ENCODE results near the gene HIP1R. TPM values are rescaled to one million over a fixed set of nuclear protein-coding genes. Genes with fewer than 3 reads are reported as not detected.
"Not testable (repeated sequence)": the region's sequence is repeated elsewhere in the genome, so short reads cannot be mapped to it uniquely, and the experiment has no call there.

Gene HIP1R
- total RNA-seq, 1 experiment from 2014 or later = 20.6 TPM

- DNase-seq (ENCODE audit: low read depth) = peak; percentile 42
These were observed 59.2 kb downstream of the HIP1R start for GRCh38 chr12:122894193-122895121.

DNA sequence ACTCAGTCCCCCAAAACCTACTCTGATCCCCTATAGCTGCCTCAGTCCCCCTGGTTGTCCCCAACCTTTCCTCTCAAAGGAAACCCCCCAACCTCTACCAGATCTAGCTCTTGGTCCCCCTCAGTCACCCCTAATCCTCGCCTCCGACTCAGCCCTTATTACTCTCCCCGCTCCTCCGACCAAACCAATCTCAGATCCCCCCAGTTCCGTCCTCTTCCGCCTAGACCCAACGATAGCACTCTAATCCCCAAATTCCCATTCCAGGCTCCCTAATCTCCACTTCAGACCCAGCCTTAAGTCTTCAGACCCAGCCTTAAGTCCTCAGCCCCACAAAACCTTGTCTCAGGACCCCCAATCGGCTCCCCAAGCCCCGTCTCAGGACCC is 60.1 kb downstream of the HIP1R start:
- peak; percentile 30 for DNase-seq (ENCODE audit: low read depth)

DNA sequence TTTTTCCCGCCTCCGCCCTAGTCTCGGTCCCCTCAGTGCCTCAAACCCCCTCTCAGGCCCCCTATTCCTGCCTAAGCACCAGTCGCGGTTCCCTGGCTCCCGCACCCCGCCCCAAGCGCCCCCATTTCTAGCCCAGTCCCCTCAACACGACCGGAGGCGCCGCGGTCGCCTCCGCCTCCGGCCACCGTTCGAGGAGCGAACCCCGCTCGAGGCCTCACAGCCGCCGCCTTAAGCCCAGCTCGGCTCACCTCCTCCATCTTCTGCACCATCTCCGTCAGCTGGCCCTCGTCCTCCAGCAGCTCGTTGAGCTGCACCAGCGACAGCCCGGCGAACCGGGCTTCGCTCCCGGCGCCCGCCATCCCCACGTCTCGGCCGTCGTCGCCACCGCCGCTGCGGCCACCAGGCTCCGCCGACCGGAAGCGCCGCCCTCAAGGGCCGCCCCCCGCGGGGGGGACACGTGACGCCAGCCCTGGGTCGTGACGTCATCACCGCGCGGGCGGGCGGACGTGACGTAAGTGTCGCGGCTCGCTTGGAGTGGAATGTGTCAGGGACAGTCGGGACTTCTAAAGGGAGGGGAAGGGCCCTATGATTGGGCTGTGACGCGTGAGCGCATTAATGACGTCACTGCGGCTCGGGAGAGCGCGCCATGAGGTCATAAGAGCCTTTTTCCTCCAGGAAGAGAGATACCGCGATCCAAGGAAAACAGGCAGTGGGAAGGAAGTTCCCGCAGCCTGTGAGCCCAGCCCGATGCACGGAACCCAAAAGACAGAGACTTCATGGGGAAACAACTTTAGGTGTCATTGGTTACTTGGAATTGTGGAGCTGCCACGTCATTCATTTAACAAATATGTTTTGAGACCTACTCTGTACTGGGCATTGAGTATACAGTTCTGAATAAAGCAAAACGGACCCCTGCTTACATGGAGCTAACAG is 60.7 kb downstream of the HIP1R start, which contains the start of gene VPS37B:
Gene VPS37B (minus strand): TSS at position 421 of the 933 bp plus-strand sequence. CDS start 62 bp downstream, at position 359.
- DNase-seq (ENCODE audit: low read depth) = peak; percentile 89

DNA sequence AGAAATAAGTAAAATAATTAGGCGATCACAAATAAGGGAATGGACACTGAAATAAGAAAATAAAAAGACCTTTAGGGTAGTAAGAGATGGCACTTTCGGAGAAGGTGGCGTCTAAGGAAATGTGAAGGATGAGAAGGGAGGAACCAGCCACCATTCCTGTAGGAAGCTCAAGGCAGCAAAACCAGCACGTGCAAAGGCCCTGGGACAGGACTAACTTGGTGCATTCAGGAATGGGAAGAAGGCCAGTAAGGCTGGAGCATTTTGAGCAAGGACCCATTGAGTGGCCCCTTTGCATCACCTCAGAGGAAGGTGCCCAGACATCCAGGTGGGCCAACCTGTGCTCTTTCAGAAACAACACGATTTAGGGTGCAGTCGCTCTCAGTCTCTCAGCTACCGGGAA is 61.4 kb downstream of the HIP1R start:
- no peak for DNase-seq (ENCODE audit: low read depth)

DNA sequence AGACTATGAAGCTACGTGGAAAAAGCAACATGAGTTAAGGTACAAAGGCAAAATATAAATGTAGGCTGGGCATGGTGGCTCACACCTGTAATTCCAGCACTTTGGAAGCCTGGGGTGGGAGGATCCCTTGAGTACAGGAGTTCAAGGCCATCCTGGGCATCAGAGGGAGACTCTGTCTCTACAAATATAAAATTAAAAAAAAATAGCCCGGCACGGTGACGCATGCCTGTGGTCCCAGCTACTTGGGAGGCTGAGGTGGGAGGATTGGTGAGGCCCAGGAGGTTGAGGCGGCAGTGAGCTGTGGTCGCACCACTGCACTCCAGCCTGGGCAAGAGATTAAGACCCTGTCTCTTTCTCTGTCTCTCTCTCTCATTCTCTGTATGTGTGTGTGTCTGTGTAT is 64.6 kb downstream of the HIP1R start:
- DNase-seq (ENCODE audit: low read depth) = no peak

DNA sequence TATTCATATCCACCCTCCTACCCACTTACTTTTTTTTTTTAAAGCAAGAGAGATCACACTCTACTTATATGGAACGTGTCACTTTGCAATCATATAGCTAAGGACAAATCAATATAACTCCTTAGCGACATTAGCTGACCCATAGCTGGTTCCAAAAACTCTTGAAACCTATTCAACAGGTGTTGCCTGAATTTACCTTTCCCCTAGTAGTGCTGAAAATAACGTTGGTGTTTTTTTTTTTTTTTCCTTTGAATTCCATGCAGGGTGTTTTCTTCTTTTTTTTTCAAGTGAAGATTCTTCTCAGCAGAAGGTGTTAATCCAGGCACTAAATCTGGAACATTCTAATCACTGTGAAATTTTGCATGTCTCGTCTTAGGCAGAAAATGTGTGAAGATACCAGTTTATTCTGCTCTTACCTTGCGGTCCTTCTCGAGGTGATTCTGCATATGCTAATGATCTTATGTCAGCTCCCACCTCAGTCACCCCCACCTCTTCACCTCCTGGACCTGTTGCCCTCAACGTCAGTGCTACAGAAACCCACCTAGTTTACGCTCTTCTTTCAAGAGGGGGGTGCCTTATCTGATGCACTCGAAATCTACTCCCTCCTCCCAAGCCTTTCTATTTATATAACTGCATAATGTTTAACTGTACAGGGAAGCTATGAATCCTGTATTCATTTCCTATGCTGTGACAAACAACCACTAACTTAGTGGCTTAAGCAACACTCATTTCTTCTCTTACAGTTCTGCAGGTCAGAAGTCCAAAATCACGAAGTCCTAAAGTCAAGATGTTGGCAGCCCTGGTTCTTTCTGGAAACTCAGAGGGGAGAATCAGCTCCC is 67.8 kb downstream of the HIP1R start:
- DNase-seq (ENCODE audit: low read depth) = no peak

- no peak for DNase-seq (ENCODE audit: low read depth)
These were observed 68.4 kb downstream of the HIP1R start for GRCh38 chr12:122903693-122904034.

DNA sequence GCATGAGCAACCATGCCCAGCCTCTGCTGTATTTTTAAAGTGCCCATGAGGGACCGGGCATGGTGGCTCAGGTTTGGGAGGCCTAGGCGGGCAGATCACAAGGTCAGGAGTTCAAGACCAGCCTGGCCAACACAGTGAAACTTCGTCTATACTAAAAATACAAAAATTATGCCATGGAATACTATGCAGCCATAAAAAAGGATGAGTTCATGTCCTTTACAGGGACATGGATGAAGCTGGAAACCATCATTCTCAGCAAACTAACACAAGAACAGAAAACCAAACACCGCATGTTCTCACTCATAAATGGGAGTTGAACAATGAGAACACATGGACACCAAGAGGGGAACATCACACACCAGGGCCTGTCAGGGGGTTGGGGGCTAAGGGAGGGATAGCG is 70.0 kb downstream of the HIP1R start:
- not testable (repeated sequence) for DNase-seq (ENCODE audit: low read depth)

- no peak for DNase-seq (ENCODE audit: low read depth)
These were observed 73.7 kb downstream of the HIP1R start for GRCh38 chr12:122908915-122909314.

DNA sequence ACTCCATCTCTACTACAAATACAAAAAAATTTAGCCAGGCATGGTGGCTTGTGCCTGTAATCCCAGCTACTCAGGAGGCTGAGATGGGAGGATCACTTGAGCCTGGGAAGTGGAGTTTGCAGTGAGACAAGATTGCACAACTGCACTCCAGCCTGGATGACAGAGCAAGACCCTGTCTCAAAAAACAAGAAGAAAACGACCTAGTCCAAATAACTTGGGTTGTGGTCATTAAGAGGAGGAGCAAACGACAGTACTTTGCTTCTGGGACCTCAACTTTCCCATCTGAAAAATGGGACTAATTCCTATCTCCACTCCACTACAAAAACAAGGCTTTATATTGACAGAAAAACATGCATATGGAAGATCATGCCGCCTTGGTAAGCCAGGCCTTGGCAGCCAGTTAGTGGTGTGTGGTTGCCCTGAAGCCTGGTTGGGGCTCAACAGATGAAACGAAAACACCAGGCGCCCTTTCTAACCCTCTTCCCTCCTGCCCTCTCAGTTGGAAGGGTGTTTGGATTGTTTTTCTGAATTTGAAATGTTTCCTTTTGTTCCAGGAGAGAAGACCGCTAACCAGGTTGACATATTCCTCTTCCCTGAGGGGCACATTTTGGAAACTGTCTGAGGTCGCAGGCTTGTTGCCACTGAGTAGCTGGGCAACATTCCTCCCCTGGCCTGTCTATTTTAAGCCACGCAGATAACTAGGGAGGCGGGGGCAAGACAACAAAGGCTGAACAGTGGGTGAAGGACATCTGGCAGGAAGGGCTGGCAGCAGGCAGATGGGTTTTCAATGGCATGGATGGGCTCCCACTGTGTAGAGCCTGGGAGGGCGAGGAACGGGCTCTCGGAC is 74.4 kb downstream of the HIP1R start:
- no peak for DNase-seq (ENCODE audit: low read depth)

Other genes with a start within 250 kb of the HIP1R start
- gene HCAR2, start 132.1 kb upstream of the HIP1R start, total RNA-seq (2014; rRNA removed; shearing (Covaris generic)) = not detected in 2 replicates
- not detected in 2 replicates for gene HCAR3, start 118.6 kb upstream of the HIP1R start, total RNA-seq (2014; rRNA removed; shearing (Covaris generic))
- 0.03 and 0.23 TPM in 2 replicates for gene HCAR1, start 104.6 kb upstream of the HIP1R start, total RNA-seq (2014; rRNA removed; shearing (Covaris generic))
- gene DENR, start 82.6 kb upstream of the HIP1R start, total RNA-seq (2014; rRNA removed; shearing (Covaris generic)) = 86.9 and 107 TPM in 2 replicates
- 0.51 and 1.7 TPM in 2 replicates for gene CCDC62, start 60.9 kb upstream of the HIP1R start, total RNA-seq (2014; rRNA removed; shearing (Covaris generic))
- gene VPS37B, start 60.7 kb downstream of the HIP1R start, total RNA-seq (2014; rRNA removed; shearing (Covaris generic)) = 46.6 and 51.4 TPM in 2 replicates
- gene ABCB9, start 131.0 kb downstream of the HIP1R start, total RNA-seq (2014; rRNA removed; shearing (Covaris generic)) = 6.4 and 12.4 TPM in 2 replicates
- gene OGFOD2, start 139.8 kb downstream of the HIP1R start, total RNA-seq (2014; rRNA removed; shearing (Covaris generic)) = 19.1 and 34.3 TPM in 2 replicates
- gene ARL6IP4, start 145.2 kb downstream of the HIP1R start, total RNA-seq (2014; rRNA removed; shearing (Covaris generic)) = 252 and 278 TPM in 2 replicates

All from Daoy (cell line).